GM18517 (cell line): Measurements from ENCODE around the gene CCND2.

Source experiments
- ATAC-seq: cut with Tn5 transposase; IDR thresholded peaks from one replicate; pipeline ENCODE4 v1.9.1; 2021; ENCODE audit warnings: mild to moderate bottlenecking, moderate library complexity; ENCODE audit not compliant: unreplicated experiment

The CCND2 gene

GRCh38 chr12:4256043-4256826 is 17.3 kb upstream of the CCND2 start:
- ATAC-seq = no peak

- ATAC-seq = no peak
These were observed 16.1 kb upstream of the CCND2 start for GRCh38 chr12:4257442-4257841.

GRCh38 chr12:4259099-4259498 is 14.5 kb upstream of the CCND2 start:
- ATAC-seq = no peak

- ATAC-seq = peak; percentile 68
These were observed 11.9 kb upstream of the CCND2 start for GRCh38 chr12:4261655-4262054.

GRCh38 chr12:4265280-4265679 is 8.3 kb upstream of the CCND2 start:
- no peak for ATAC-seq

- no peak for ATAC-seq
These were observed 6.6 kb upstream of the CCND2 start for GRCh38 chr12:4266990-4267389.

- ATAC-seq = no peak
These were observed 5.7 kb upstream of the CCND2 start for GRCh38 chr12:4267704-4268328.

GRCh38 chr12:4268329-4269181 is 5.0 kb upstream of the CCND2 start:
- ATAC-seq = no peak

GRCh38 chr12:4269279-4269991 is 4.1 kb upstream of the CCND2 start:
- no peak for ATAC-seq

- ATAC-seq = no peak
These were observed 3.3 kb upstream of the CCND2 start for GRCh38 chr12:4270016-4270830.

- no peak for ATAC-seq
These were observed 2.5 kb upstream of the CCND2 start for GRCh38 chr12:4270831-4271716.

GRCh38 chr12:4271717-4272423 is 1.7 kb upstream of the CCND2 start:
- peak; percentile 41 for ATAC-seq

GRCh38 chr12:4272424-4273272 is 914 bp upstream of the CCND2 start:
- peak; percentile 7 for ATAC-seq

GRCh38 chr12:4273273-4273651 is 300 bp upstream of the CCND2 start:
- ATAC-seq = no peak

GRCh38 chr12:4274396-4275015 is 944 bp downstream of the CCND2 start:
- no peak for ATAC-seq

- no peak for ATAC-seq
These were observed 1.7 kb downstream of the CCND2 start for GRCh38 chr12:4275016-4275869.
